ENCODE results near the gene ANO1.

ANO1 gene

DNA sequence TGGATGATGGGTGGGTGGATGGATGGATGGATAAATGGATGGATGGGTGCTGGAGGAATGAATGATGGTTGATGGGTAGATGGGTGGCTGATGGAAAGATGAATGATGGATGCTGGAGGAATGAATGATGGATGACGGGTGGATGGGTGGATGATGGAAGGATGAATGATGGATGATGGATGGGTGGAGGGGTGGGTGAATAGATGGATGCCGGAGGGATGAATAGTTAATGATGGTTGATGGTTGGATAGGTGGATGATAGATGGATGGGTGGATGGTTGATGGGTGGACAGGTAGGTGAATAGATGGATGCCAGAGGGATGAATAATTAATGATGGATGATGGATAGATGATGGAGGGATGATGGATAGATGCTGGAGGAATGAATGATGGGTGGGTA lies 41.4 kb downstream of the ANO1 start:
- DNase-seq = no peak

DNA sequence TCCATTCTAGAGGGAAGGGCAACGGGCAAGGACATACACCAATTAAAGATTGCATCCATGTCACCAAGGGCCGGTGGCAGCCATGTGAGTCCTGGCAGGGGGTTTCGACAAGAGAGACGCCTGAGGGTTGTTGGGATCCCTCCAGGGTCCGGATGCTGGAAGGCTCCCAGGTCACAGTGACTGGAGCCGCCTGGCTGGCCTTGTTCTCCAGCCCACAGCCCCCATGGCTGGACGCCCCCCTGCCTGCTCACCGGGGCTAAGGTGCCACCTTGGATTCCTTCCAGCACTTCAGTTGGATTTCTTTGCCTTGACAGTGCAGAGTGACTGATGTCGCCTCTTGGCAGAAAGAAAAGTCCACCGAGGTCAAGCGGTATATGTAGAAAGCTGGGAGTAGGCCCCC lies 42.6 kb downstream of the ANO1 start:
- no peak for DNase-seq

DNA sequence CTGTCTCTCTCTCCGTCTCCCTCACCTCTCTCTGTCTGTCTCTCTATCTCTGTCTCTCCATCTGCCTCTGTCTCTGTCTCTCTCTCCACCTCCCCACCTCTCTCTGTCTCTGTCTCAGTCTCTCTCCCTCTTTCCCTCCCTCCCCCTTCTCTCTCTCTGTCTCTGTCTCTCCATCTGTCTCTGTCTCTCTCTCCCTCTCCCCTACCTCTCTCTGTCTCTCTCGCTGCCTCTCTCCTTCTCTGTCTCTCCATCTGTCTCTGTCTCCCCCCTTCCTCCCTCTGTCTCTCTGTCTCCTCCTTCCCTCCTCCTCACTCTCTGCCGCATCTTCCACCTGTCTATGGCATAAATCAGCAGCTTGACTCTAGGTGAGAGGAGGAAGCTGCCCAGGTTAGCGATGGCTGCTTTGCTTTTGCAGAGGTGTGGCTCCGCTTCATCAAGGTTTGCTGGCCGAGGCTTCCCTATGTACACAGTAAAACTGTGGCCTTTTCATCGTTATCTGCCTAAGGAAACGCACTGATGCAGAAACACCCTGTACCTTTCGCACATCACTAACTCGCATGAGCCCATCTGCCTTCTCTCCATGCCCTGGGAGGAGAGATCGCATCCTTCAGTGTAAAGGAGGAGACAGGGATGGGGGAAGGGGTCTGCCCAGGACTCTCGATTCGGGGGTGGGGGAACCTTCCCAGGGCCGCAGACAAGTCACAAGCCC lies 44.5 kb downstream of the ANO1 start:
- DNase-seq = no peak

DNA sequence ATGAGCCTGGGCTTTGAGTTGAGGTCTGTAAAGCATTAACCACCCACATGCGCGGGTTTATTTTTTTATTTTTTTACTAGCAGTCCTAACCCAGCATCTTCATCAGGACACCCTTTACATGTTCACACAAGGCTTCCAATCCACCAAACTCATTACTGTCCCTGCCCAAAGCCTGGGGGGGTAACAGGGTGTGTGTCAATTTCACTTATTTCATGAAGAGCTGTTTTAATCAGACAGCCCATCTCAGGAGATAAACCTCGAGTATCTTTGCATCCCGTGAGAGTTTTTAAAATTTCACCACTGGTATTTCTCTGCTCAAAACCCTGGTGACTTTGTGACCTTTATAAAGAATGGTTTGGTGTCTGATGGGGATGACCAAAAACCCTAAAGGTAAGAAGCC lies 45.6 kb downstream of the ANO1 start:
- no peak for DNase-seq

DNA sequence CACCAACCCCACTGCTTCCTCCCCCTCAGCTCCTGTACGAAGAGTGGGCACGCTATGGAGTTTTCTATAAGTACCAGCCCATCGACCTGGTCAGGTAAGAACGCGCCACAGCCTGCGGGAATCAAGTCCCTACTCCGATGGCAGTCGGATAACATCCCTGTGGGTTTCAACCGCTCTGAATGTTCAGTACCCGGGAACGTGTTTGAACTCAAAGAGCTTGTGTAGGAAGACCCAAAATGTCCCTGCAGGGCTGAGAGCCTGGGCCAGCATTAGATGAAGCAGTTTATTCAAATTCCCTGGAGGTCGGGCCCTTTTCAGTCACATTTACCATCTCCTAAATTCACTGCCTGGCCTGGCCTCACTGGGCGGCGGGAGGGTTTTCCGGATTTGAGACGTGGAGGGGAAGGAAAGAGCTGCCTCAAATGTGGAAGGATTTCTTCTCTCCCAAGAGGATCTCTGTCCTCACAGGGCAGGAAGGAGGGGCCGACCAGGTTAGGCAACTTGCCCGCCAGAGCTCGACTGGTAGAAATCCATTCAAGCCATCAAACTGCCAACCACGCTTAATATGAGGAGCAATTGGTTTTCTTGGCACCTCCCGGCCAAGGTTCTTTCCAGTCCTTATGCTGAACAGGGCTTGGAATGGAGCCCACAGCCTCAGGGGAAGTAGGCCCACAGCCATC lies 46.3 kb downstream of the ANO1 start:
- no peak for DNase-seq

DNA sequence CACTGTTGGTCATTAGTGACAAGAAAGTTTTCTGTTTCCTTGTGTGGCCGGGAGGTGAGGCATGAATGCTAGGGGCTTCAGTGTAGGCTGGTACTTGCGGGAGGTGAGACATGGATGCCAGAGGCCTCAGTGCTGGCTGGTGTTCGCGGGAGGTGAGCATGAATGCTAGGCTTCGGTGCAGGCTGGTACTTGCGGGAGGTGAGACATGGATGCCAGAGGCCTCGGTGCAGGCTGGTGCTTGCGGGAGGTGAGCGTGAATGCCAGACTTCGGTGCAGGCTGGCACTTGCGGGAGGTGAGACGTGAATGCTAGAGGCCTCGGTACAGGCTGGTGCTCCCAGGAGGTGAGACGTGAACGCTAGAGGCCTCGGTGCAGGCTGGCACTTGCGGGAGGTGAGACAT lies 48.4 kb downstream of the ANO1 start:
- DNase-seq = no peak

DNA sequence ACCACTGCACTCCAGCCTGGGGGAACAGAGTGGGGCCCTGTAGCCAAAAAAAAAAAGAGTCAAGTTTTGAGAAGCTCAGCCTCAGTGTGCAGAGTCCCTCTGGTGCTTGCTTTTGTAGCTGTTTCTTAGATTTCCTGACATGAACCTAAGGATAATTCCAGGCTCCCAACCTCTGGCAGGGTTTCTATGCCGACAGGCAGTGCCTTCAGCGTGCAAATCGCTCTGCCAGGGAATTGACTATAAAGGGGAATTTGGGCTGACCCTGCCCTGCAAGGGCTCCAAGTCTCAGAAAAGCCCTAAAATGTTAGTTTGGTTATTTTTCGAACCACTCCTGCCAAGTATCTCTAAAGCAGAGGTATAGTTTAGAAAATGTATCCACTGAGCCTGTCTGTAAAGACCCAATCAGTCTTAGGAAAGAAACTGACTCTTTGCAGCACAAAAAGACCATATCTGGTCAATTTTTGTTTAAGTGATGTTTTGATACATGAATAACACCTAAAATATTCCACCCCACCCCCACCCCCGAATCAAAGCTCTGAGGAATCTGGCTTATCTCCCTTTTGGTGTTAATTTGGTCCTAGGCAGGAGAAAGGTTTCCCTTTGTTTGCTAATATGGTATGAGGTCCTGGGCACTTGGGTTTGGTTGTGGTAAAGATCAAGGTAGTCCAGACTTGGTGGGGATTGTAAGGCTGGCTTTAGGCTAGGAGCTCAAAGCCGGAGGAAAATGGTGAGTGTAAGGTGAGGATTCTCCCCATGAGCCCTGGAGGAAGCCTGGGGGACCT lies 49.7 kb downstream of the ANO1 start:
- DNase-seq = no peak

DNA sequence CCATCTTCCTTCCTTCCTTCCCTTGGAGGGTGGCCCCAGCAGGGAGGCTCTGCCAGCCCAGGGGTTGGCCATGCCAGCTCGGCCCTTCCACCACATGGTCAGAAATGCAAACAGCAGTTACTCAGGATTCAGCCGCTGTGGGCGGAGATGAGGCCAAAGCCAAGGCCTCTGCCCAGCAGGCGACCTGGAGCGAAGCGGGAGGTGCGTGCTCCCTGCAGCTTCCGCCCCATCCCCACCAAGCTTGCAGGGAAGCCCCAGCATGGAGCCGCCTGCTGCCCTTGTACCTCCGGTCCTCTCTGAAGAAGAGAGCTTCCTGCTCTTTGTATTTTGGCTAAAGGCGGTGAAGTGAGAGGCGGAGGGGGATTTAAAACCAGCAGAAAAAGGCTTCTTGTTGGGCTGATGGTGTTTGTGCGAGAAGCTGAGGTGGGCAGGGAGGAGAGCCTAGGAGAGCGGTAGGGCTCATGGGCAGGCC lies 50.4 kb downstream of the ANO1 start:
- no peak for DNase-seq

DNA sequence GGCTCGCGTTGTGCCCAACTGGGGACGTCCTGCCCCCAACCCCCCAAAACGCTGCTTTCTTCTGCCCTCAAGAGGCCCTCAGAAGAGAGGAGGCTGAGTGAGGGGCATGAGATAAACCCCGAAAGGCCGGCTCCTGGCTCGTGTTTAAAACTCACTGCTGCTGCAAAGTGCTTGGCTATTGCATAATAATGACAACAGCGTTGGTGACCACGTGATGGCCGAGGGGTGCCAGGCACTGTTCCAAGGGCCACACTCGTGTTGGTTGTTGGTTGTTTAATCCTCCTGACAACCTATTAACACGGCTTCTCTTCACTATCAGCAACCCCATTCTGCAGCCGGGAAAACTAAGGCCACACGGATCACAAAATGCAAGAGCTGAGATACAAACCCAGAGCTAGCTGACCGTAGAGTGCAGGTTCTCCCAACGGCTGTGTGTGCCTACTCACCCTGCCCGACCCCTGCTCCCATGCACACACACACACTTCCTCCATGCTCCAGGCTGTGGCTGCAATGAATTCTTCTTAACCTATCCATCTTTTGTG lies 51.0 kb downstream of the ANO1 start:
- no peak for DNase-seq

DNA sequence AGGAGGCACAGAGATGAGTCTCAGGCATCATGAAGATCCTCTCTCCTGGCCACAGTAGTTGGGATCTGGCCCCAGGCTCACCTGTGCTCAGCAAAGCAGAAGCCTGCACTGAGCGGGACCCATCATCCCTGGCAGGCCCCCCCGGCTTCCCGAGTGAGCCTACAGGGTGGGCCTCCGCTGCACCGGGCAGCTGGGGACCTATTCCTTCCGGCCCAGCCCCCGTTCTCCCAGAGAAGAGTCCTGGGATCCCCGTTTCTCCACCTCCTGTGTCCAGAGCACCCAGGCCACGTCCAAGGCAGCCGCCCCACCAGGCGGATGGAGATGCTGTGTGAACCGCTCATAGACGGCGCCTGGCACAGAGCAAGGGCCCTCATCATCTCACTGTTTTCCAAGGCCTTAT lies 52.5 kb downstream of the ANO1 start:
- no peak for DNase-seq

DNA sequence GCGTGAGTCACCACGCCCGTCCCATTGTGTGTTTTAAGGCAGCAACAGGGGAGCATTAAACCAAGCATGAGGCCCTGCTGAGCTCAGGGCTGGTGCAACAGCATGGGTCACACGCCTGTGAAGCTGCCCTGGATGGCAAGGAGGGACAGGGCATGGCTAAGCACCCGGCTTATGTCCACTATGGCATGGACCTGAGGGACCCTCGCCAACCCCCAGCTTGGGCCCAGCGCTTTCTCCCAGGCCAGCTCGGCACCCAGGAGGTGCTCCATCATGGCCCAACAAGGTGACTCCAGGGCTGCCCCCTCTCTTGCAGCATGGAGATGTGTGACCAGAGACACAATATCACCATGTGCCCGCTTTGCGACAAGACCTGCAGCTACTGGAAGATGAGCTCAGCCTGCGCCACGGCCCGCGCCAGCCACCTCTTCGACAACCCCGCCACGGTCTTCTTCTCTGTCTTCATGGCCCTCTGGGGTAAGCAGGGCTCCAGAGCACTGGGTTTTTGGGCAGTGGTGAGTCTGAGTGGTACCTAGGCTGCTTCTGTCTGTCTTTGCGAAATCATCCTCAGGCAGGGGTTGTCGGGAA lies 53.6 kb downstream of the ANO1 start:
- DNase-seq = no peak

DNA sequence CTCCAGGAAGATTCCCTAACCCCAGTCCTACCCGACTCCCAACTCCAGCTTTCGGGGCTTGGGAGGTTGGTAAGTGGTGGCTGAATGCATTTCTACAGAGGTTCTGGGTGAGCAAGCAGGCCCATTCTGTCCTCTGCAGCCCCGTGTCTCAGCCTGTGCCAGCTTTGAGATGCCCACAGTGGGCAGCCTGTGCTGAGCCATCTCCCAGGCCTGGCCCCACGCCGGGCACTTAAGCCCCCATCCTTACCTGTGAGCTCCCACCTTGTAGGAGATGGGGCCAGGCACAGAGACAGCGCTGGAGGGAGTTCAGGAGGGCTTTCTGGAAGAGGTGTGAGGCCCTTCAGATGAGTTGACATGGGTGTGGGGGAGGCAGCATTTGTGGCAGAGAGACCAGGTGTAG lies 54.5 kb downstream of the ANO1 start:
- DNase-seq = no peak

DNA sequence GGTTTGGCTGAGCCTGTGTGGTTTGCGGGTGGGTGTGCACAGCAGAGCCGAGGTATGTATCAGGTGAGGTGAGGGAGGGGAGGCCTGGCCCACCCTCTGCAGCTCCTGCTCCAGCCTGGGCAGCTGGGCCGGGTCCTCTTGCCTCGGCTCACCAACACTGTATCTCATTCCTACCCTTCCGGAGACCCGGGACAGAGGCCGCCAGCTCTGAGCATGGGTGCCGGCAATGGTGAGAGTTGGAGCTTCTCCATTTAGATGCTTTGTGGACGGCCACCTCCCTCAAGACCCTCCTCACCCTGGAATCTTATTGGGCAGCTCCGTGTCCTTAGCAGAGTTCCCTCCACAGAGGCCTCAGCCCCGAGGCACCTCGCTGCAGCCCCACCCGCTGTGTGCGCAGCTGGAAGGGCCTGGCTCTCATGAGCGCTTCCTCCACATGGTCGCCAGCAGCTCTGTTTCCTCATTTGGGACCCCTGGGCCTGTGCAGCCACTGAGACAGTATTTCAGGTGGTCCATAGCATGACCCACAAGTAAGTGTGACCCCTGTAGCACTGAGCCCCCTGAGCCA lies 55.7 kb downstream of the ANO1 start:
- DNase-seq = no peak

DNA sequence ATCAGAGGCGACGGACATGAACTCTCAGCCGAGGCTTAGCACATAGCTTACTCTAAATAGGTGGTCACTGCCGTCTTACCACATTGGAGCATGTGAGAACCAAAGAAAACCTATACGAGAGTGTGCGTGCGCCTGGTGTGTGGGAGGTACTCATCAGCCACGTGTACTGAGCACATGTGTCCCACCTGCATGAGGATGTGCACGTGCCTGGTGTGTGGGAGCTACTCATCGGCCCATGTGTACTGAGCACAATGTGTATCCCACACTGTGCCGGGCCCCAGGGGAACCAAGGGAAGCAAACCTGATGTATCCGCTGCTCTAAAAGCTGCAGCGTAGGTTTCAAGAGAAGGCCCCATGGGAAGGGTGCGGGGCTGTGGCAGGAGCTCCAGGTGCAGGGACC lies 56.4 kb downstream of the ANO1 start:
- no peak for DNase-seq

DNA sequence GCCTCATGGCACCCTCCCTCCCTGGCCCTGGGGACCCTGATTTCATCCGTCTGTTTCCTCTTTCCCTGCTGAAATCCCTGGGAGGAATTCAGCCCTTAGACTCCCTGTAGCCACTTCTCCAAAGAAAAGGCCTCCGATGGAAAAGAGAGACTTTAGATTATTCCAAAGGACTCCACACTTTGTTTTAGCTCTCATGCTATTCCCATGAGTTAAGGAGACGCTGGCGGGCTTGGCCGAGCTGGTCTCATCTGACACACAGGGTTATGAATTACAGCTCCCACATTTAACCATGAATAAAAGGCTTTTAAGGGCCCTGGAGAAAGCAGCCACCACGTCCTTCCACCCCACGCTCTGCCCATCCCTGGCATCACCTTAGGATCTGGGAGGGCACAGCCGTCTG lies 57.0 kb downstream of the ANO1 start:
- DNase-seq = no peak

DNA sequence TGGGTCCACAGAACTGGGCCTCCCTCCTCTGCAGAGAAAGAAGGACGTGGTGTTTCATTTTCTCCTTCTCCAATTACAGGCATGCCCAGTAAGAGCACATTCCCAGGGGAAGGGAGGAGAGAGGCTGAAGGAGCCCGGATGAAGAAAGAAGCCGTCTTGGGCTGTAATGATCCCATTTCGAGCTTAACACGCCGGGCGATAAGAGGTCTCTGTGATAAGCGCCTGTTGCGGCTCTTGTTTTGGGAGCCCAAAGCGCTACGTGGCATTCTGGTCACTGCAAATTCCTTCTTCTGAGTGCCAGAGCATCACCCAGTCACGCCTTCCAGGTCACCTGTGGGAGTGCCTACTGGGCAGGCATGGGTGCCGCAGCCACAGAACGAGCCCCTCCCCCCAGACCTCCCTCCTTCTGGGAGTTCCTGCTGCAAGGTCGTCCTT lies 57.5 kb downstream of the ANO1 start:
- no peak for DNase-seq

DNA sequence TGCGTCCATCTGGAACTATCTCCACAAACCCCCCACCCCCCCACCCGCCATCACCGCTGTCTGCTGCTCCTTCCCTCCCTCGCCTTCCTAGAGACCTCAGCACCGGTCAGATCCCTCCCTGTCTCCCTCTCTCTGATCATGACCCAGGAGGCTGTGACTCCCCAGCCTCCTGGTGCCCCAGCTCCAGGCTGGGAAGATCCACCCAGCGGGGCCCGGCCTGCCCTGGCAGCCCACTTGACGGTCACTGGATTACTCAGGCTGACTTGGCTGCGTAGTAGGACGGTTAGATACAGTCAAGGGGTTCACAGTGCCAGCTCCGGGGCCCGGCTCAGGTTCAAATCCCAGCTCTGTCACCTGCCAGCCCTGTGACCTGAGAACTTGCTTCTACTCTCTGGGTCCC lies 59.3 kb downstream of the ANO1 start:
- DNase-seq = no peak

DNA sequence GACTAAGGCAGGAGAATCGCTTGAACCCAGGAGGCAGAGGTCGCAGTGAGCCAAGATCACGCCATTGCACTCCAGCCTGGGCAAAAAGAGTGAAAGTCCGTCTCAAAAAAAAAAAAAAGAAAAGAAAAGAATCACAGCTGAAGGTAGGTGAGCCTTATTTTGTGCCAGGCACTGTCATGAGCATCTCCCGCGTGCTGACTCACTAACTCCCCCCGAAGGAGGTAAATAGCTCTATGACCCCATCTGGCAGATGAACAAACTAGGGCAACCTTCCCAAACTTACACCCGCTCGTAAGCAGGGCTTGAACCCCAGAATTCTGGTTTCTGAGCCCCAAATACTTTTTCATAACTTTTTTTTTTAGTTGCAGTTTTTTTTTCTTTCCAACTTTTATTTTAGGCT lies 60.3 kb downstream of the ANO1 start:
- DNase-seq = no peak

DNA sequence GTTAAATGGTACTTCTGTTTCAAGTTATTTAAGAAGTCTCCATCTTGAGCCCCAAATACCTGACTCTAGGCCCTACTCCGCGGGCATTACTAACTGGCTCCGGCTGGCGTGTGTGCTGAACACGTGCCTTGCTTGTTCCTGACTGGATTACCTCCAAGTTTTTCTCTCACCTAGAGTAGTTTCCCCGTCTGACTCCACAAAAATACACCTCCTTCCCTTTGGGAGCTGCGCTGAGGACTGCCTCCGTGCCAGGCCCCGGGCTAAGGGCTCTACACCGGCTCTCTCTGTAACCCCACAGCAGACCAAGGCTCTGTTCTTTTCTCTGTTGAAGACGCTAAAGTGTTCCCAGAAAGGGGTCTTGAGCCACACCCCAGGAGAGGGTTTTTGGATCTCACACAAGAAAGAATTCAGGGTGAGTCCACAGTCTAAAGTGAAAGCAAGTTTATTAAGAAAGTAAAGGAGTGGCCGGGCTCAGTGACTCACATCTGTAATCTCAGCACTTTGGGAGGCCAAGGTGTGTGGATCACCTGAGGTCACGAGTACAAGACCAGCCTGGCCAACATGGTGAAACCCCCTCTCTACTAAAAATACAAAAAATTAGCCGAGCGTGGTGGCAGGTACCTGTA lies 61.8 kb downstream of the ANO1 start:
- no peak for DNase-seq

DNA sequence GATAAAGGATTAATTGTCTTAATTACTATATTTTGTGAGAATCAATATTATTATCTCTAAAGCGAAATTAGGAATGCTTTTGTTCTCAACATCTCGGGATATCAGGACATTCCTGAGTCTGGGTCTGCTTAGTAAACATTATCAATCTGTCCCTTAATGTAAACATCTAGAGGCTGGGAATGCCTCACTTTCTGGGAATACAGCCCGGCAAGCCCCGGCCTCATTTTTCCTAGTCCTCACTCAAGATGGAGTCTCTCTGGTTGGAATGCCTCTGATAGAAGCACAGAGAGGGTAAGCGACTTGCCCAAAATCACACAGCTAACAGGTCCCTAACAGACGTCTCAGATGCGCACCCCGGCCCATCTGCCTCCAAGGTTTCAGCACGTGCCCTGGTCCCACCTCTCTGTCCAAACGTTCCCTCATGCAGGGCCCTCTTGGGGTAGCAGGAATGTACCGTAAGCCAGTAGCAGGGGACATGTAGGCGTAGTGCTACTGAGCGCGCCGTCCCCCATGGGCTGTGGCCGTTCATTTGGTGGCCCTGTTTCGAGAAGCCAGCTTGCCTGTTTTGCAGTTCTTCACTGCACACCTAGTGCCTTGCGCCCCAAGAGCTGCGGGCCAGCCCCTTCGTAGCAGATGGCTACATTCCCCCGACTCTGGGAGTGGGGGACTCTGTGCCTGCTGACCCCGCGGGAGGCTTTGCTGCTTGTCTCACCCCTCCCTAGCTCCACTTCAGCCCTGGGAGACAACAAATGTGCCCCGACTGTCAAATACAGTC lies 62.8 kb downstream of the ANO1 start:
- DNase-seq = no peak

DNA sequence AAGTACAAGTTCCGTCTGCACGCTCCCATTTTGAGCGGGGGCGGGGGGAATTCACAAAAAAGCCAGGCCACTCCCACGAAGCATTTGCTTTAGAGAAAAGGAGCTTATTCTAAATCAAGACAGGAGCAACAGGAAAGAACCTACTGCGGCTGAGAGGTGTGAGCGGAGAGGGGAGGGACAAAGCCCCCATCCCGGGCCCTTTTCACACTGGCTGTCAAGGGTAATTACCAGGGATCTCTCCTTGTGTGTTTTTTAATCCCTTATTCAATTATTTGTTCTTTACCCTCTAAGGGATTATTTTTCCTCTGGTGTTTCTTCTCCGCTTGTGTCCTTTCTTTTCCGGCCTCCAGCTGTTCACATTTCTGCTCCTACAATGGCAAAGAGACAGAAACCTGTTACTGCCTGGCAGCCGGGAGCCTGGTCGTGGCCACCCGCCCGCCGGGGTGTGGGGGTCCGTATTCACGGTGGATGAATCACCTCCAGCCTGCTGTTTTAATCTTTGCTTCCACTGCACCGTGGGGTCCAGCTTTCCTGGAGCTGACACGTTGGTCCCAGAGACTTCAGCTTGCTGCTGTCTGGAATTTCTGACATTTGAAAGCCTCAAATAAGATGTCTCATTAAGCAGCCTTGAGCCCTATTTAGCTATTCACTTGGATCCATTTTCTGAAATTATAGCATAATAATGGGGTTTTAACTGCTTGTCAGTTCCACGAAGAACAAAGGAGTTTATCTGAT lies 63.5 kb downstream of the ANO1 start:
- no peak for DNase-seq
